ENCODE results near the gene SLC35F3. TPM values are rescaled to one million over a fixed set of nuclear protein-coding genes. Genes with fewer than 3 reads are reported as not detected.
A peak's percentile ranks its signal among the peaks of the same experiment; 100 is the strongest.

The SLC35F3 gene
- total and polyA plus RNA-seq, 9 of the 15 experiments (the other 6 are each of a cell fraction or from before 2014, with no cell fraction given) = 0.04 to 0.07 (median 0.04) TPM; not detected in 6

DNA sequence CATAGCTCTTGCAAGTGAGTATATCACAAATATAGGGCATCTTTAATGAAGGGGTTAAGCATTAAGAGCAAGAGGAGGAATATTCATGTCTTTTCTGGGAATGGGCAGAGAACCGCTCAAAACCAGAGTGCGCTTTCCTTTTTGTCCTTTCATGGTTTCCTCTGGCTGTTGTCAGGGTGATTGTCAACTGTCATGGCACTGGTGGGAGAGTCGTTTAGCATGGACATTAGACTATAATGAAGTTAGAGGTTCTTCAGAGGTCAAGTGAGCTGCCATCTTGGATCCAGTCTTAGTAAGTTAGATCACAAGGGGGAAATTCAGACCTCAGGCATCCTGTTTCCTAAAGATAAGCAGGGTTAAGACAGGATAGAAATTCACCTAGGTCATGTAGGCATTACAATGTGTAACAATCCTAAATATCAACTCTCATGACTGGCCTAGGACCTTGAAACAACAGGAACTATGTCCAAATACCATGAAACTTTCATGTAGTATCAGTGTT is 456.7 kb downstream of the SLC35F3 start:
- in situ Hi-C loops (cut with MboI) = no loop called here
- CTCF ChIA-PET (ENCODE audit: low intra/inter-chr PET ratio) = no interaction called here
- intact Hi-C loops (cut with micrococcal nuclease) = no loop called here
- peak overlapping the region in 1 of 2 experiments; percentile 16; a peak in 2 of 4 replicates for H3K9ac ChIP-seq (ENCODE audit: insufficient read depth in 1 of 2, low read depth in 2 of 2, low read length in 2 of 2)
- H3K27ac ChIP-seq (ENCODE audit: extremely low read depth, low read depth, low read length) = peak overlapping the region; percentile 69
- H3K36me3 ChIP-seq (ENCODE audit: control insufficient read depth, insufficient read depth, low read length) = no peaks in the 10 kb centered on the region
- no peak overlapping the region for H3K4me3 ChIP-seq
- DNase-seq (ENCODE audit: extremely low read depth in 1 of 4, low spot score in 3 of 4) (peak; percentile 39 to 76 (median 52)), ATAC-seq (peak; percentile 86), FAIRE-seq (peak; percentile 85)
- H3K9me1 ChIP-seq (ENCODE audit: control insufficient read depth, insufficient read depth, low read length) = no peaks in the 10 kb centered on the region
- no peaks in the 10 kb centered on the region for H3K9me3 ChIP-seq (replicated peaks; ENCODE audit: control insufficient read depth, insufficient read depth, low read depth, low read length)
- no peaks in the 10 kb centered on the region for H3K27me3 ChIP-seq (ENCODE audit: control insufficient read depth in 2 of 2, insufficient read depth in 2 of 2, low read length in 2 of 2)
- no peaks in the 10 kb centered on the region for H4K20me1 ChIP-seq (replicated peaks; ENCODE audit: control insufficient read depth, insufficient read depth, low read length)
- H3K4me2 ChIP-seq (ENCODE audit: insufficient read depth, low read length) = peak overlapping the region; percentile 40; the same call in 1 of the 2 replicates
- peaks cover 5 to 20% of the 10 kb centered on the region in 2 experiments; a peak in 3 of 5 replicates for H3K4me1 ChIP-seq (replicated peaks in 1 of 2; ENCODE audit: control insufficient read depth in 2 of 2, insufficient read depth in 2 of 2, low read length in 2 of 2)
- no peaks in the 10 kb centered on the region for H3K79me2 ChIP-seq (ENCODE audit: control insufficient read depth, insufficient read depth, low read length)
- BruUV-seq (replicated peaks) = no TSS peak
- POLR2A ChIA-PET = interaction anchor here (0.7 to 1.8 kb wide), 4 partner anchors 9 to 14 kb away, joined by 3 to 9 read pairs (median 6); partner anchors contain the start of gene COA6
- 47% methylated on average over 3 of the region's 3 CpGs for WGBS (ENCODE audit: insufficient coverage, low coverage, missing lambda C conversion rate)
- H2AFZ ChIP-seq (ENCODE audit: low read depth, low read length) = peak overlapping the region; percentile 93
- TF ChIP-seq NFE2 (IDR thresholded peaks at IDR 0.05; ENCODE audit: low read depth) (peak; percentile 29; the same call in 1 of the 2 replicates), SIN3B (IDR thresholded peaks at IDR 0.05; ENCODE audit: low read depth) (no peak), U2AF2 (optimal IDR thresholded peaks at IDR 0.05; ENCODE audit: low read depth, low read length) (no peak), TEAD2 (tag; IDR thresholded peaks at IDR 0.05) (peak; percentile 43), SOX6 (IDR thresholded peaks at IDR 0.05) (peak; percentile 62; the same call in 1 of the 2 replicates), SREBF1 (IDR thresholded peaks at IDR 0.05; ENCODE audit: borderline replicate concordance, low read depth, low read length) (no peak), ILK (tag; IDR thresholded peaks at IDR 0.05; ENCODE audit: borderline replicate concordance, low read depth) (peak; percentile 53; the same call in 1 of the 2 replicates), CSDE1 (IDR thresholded peaks at IDR 0.05) (0 out of 4 replicates have a peak, but pooled peaks of 1 of the 2 experiments have one; percentile 18)
- TF ChIP-seq, protein P1, sequence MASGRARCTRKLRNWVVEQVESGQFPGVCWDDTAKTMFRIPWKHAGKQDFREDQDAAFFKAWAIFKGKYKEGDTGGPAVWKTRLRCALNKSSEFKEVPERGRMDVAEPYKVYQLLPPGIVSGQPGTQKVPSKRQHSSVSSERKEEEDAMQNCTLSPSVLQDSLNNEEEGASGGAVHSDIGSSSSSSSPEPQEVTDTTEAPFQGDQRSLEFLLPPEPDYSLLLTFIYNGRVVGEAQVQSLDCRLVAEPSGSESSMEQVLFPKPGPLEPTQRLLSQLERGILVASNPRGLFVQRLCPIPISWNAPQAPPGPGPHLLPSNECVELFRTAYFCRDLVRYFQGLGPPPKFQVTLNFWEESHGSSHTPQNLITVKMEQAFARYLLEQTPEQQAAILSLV (tag; IDR thresholded peaks at IDR 0.05) = peak; percentile 77
- TF ChIP-seq, protein P2, sequence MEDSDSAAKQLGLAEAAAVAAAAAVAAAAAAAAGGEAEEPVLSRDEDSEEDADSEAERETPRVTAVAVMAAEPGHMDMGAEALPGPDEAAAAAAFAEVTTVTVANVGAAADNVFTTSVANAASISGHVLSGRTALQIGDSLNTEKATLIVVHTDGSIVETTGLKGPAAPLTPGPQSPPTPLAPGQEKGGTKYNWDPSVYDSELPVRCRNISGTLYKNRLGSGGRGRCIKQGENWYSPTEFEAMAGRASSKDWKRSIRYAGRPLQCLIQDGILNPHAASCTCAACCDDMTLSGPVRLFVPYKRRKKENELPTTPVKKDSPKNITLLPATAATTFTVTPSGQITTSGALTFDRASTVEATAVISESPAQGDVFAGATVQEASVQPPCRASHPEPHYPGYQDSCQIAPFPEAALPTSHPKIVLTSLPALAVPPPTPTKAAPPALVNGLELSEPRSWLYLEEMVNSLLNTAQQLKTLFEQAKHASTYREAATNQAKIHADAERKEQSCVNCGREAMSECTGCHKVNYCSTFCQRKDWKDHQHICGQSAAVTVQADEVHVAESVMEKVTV (CRISPR knock-in tag; IDR thresholded peaks at IDR 0.05) = no peak
- TF ChIP-seq, protein P3, sequence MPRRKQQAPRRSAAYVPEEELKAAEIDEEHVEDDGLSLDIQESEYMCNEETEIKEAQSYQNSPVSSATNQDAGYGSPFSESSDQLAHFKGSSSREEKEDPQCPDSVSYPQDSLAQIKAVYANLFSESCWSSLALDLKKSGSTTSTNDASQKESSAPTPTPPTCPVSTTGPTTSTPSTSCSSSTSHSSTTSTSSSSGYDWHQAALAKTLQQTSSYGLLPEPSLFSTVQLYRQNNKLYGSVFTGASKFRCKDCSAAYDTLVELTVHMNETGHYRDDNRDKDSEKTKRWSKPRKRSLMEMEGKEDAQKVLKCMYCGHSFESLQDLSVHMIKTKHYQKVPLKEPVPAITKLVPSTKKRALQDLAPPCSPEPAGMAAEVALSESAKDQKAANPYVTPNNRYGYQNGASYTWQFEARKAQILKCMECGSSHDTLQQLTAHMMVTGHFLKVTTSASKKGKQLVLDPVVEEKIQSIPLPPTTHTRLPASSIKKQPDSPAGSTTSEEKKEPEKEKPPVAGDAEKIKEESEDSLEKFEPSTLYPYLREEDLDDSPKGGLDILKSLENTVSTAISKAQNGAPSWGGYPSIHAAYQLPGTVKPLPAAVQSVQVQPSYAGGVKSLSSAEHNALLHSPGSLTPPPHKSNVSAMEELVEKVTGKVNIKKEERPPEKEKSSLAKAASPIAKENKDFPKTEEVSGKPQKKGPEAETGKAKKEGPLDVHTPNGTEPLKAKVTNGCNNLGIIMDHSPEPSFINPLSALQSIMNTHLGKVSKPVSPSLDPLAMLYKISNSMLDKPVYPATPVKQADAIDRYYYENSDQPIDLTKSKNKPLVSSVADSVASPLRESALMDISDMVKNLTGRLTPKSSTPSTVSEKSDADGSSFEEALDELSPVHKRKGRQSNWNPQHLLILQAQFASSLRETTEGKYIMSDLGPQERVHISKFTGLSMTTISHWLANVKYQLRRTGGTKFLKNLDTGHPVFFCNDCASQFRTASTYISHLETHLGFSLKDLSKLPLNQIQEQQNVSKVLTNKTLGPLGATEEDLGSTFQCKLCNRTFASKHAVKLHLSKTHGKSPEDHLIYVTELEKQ (CRISPR knock-in tag; IDR thresholded peaks at IDR 0.05) = peak; percentile 49; the same call in 1 of the 2 replicates
- TF ChIP-seq, protein P4, sequence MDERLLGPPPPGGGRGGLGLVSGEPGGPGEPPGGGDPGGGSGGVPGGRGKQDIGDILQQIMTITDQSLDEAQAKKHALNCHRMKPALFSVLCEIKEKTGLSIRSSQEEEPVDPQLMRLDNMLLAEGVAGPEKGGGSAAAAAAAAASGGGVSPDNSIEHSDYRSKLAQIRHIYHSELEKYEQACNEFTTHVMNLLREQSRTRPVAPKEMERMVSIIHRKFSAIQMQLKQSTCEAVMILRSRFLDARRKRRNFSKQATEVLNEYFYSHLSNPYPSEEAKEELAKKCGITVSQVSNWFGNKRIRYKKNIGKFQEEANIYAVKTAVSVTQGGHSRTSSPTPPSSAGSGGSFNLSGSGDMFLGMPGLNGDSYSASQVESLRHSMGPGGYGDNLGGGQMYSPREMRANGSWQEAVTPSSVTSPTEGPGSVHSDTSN (CRISPR knock-in tag; IDR thresholded peaks at IDR 0.05; ENCODE audit: low read depth) = no peak
- TF ChIP-seq, protein P4 (tag; conservative IDR thresholded peaks at IDR 0.05; ENCODE audit: low read depth) = 0 out of 2 replicates have a peak, but pooled peaks have one; percentile 27

All from K562 (cell line).